ENCODE data around the gene LPGAT1.

LPGAT1 gene

GRCh38 chr1:211828584-211829342 is 1.8 kb downstream of the LPGAT1 start:
- DNase-seq (ENCODE audit: low read depth): no peak

GRCh38 chr1:211827051-211827450 is 3.5 kb downstream of the LPGAT1 start:
- no peak for DNase-seq (ENCODE audit: low read depth)

GRCh38 chr1:211825980-211826379 is 4.6 kb downstream of the LPGAT1 start:
- DNase-seq (ENCODE audit: low read depth): no peak

GRCh38 chr1:211822677-211823407 is 7.7 kb downstream of the LPGAT1 start:
- DNase-seq (ENCODE audit: low read depth): no peak

GRCh38 chr1:211816586-211816985 is 14.0 kb downstream of the LPGAT1 start:
- no peak for DNase-seq (ENCODE audit: low read depth)

GRCh38 chr1:211814313-211814712 is 16.2 kb downstream of the LPGAT1 start:
- DNase-seq (ENCODE audit: low read depth): no peak

GRCh38 chr1:211813590-211813989 is 17.0 kb downstream of the LPGAT1 start:
- no peak for DNase-seq (ENCODE audit: low read depth)

- no peak for DNase-seq (ENCODE audit: low read depth)
Measured at GRCh38 chr1:211812584-211812983, 18.0 kb downstream of the LPGAT1 start.

- no peak for DNase-seq (ENCODE audit: low read depth)
Measured at GRCh38 chr1:211811848-211812247, 18.7 kb downstream of the LPGAT1 start.

- no peak for DNase-seq (ENCODE audit: low read depth)
Measured at GRCh38 chr1:211811126-211811525, 19.4 kb downstream of the LPGAT1 start.

- no peak for DNase-seq (ENCODE audit: low read depth)
Measured at GRCh38 chr1:211808475-211808874, 22.1 kb downstream of the LPGAT1 start.

- DNase-seq (ENCODE audit: low read depth): no peak
Measured at GRCh38 chr1:211804915-211805314, 25.6 kb downstream of the LPGAT1 start.

GRCh38 chr1:211800925-211801607 is 29.5 kb downstream of the LPGAT1 start:
- DNase-seq (ENCODE audit: low read depth): no peak

GRCh38 chr1:211797994-211798393 is 32.6 kb downstream of the LPGAT1 start:
- no peak for DNase-seq (ENCODE audit: low read depth)

GRCh38 chr1:211791979-211792378 is 38.6 kb downstream of the LPGAT1 start:
- no peak for DNase-seq (ENCODE audit: low read depth)

GRCh38 chr1:211789641-211790464 is 40.7 kb downstream of the LPGAT1 start:
- no peak for DNase-seq (ENCODE audit: low read depth)

- DNase-seq (ENCODE audit: low read depth): no peak
Measured at GRCh38 chr1:211788626-211789025, 41.9 kb downstream of the LPGAT1 start.

- no peak for DNase-seq (ENCODE audit: low read depth)
Measured at GRCh38 chr1:211783897-211784296, 46.7 kb downstream of the LPGAT1 start.

- no peak for DNase-seq (ENCODE audit: low read depth)
Measured at GRCh38 chr1:211783266-211783665, 47.3 kb downstream of the LPGAT1 start.

- DNase-seq (ENCODE audit: low read depth): no peak
Measured at GRCh38 chr1:211781260-211781659, 49.3 kb downstream of the LPGAT1 start.

- DNase-seq (ENCODE audit: low read depth): no peak
Measured at GRCh38 chr1:211775170-211775569, 55.4 kb downstream of the LPGAT1 start.

- no peak for DNase-seq (ENCODE audit: low read depth)
Measured at GRCh38 chr1:211764701-211765100, 65.9 kb downstream of the LPGAT1 start.

All from T follicular helper cell (primary cell).